H54 (cell line): ENCODE data around the gene TCF7L1.

Source experiments
- DNase-seq: peaks from one replicate; pipeline ENCODE4 v3.0.0; 2011; ENCODE audit warnings: low spot score, mixed read lengths; ENCODE audit not compliant: insufficient read length
- FAIRE-seq: peaks from 3 replicates; lab custom pipeline; 2011; peaks lifted over from hg19 to GRCh38; lab: Jason Lieb, UNC
- POLR2A ChIP-seq: IDR thresholded peaks from 2 replicates; pipeline ENCODE4 v1.6.1; 2011; ENCODE audit warnings: low read depth, mild to moderate bottlenecking, low read length

Gene TCF7L1

DNA sequence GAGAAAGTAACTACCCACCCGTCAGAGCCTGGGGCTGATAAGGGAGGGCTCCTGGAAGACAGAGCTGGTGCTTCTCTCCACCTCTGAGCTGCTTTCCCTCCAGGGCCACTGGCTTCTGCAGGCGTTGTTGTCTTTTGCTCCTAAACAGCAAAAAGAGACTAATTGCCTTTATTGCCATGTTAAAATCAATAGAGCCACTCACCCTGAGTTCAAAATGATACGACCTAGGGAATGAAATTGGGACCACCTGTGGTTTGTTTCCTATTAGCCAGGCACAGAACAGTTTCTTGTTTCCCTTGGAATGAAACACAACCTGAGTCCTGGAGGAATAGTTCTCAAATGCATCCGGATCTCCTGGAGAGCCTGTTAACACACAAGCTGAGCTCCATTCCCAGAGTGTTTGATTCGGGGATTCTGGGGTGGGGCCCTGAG, 45.8 kb downstream of the TCF7L1 start:
- FAIRE-seq = no peak
- no peak for TF ChIP-seq POLR2A
- no peak for DNase-seq

DNA sequence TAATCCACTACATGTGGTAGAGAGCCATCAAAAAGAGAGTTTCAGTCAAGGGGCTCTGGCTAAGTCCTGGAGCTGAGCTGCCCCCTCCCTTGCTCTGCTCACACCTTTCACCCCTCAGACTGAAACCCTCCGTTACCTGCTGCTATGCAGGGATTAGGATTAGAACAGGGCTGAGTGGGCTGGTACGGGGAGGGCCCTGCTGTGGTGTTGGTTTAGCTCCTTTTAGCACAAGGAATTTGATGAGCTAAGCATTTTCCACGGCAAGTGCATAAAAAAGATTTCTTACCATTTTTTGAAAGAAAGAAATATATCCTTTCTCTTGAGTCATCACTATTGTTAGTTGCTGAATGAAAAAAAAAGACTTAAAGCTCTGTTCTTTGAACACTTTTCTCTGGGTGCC, 46.3 kb downstream of the TCF7L1 start:
- TF ChIP-seq POLR2A = no peak

DNA sequence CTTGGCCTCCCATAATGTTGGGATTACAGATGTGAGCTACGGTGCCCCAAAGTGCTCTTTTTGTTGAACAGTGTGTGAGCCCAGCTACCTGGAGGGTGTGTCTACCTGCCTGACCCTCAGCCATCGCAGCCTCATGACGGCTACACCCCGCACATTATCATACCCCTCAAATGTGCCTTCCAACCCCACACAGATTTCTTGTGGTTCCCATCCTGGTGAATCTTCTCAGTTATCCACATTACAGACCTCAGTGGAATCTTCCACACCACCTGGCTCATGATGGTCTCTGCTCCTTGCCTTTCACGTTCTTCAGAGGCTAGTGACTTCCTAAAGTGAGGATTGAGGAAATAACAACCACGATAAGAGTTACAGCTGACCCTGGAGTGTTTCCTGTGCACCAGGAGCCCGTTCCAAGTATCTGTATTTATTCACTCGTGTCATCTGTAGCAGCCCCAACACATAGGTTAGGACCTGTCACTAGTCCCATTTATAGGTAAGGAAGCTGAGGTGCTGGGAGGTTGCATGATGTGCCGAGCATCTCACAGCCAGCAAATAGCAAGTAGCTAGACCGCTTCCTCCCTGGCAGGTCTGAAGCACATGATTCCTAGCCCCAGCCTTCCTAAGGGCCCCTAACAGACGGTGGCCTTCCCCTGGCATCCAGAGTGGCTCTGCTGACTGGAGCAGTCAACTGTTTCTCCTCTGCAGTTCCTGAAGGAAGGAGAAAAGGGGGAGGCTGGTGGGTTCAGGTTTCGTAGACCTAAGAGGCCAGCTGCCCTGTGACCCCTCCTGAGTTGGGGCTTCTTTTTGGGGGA, 47.3 kb downstream of the TCF7L1 start:
- FAIRE-seq (no peak), DNase-seq (no peak)
- TF ChIP-seq POLR2A = no peak

More for the DNA sequence above, 46.3 kb downstream of the TCF7L1 start:
- DNase-seq (no peak), FAIRE-seq (no peak)

DNA sequence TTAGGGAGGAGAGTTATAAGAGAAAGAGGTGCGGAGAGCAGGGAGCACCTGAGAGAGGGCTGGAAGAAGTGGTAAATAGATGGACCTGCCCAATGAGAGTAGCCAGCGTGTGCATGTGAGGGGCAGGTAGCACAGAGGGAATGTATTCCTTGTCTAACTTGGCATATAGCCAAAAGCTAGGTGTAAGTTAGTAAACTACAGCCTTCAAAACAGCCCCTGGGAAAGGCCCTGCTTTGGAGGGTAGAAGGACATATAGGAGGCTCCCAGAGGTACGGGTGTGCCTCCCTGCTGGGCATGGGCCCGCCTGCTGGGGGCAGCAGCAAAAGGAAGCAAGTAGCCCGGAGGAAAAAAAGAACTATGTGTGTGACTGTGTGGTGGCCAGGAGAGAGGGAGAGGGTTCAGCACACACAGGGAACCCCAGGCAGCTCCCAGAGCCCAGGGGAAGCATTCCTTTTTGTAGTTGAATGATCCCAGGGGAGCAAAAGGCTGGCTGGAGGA, 48.0 kb downstream of the TCF7L1 start:
- FAIRE-seq (no peak), DNase-seq (no peak)
- no peak for TF ChIP-seq POLR2A

DNA sequence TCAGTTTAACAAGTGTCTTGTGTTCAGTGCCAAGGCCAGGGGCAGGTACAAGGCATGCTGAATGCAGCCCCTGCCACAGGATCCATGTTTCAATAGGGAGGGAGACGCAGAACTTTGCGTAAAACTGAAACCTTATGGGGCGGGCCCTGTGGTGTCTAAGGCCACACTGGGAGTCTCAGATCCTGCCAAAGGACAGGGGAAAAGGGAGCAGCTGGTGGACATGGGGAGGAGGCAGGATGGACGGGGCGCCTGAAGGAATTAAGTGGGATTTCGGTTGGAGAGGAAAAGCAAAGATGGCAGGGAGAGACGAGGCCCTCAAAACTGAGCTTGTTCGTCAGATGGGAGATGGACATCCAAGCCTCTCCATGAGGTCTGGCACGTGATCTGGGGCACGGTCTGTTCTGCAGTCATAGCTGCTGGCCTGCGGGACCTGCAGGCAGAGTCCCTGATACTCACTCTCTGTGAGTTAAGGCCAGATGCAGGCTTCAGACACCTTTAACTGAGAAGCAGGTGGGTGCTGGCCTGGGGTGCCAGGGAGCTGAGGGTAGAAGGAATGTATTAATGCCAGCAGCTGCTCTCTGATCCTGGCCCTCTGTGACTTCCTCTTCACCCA, 48.8 kb downstream of the TCF7L1 start:
- DNase-seq (no peak), FAIRE-seq (no peak)
- no peak for TF ChIP-seq POLR2A

DNA sequence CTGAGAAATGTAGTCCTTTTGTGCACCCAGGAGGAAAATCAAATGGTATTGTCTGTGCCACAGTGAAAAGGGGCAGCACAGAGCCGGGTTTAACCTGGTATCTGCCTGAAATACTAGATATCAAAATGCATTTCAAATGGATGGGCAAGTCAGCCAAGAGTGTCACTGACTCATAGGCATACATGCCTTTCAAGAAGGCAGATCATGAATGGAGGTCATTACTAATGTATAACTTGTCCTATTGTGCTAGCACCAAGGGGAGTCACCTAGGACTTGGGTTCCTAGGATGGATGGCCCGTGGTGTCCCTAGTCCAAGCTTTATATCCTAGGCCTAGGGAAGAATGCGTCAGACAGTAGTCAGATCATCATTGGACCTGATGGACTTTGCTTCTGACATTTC, 49.9 kb downstream of the TCF7L1 start:
- FAIRE-seq (no peak), DNase-seq (no peak)
- TF ChIP-seq POLR2A = no peak

DNA sequence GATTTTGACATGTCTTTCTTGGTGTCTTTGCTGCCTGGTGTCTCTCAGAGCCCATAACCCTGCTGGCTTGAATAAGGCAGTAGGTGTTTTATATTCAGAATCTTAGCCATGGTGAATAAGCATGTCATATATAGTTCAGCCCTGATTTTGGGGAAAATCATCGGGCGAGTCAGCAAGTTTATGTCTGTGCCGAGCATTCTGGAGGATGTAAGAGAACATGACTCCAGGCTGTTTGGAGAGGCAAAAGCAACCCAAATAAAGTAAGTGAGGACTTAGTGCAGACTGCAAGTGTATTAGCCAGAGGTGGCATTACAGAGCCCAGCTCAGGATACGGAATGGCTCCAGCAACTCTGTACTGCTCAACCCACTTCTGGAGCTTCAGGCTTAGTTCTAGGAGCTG, 50.3 kb downstream of the TCF7L1 start:
- no peak for TF ChIP-seq POLR2A
- DNase-seq = no peak
- no peak for FAIRE-seq

DNA sequence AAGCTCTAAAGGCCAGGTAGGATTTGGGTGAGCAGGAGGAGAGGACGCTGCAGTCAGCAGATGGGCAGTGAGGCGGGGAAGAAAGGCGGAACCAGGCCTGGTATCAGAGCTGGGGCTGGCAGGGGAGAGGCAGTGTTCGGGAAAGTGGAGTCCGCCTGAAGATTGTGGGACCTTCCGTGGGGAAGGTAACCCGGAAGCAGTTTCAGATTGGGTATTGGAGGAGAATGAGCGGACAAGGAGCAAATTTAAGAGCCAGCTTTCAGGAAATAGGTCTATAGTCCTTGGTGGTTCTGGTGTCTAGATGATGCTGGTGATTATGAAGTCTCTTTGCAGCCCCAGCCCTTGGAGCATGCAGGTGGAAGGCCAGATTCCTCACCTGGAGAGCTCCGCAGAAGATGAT, 51.0 kb downstream of the TCF7L1 start:
- no peak for DNase-seq
- TF ChIP-seq POLR2A = no peak
- FAIRE-seq = no peak

DNA sequence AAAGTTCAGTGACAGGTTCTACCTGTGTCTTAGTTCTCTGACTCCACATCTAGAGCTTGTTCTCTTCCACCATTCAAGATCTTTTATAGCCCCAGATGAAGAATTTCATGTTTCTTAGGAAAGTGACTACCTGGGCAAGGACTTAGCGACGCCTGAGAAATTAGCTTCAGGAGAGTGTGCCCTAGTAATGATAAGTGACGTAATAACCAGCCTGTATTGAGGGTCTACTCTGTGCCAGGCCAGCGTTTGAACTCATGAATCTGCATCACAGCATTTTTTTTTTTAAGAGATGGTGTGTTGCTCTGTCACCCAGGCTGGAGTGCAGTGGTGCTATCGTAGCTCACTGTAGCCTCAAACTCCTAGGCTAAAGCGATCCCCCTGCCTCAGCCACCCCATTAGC, 51.8 kb downstream of the TCF7L1 start:
- no peak for TF ChIP-seq POLR2A
- DNase-seq (no peak), FAIRE-seq (no peak)

DNA sequence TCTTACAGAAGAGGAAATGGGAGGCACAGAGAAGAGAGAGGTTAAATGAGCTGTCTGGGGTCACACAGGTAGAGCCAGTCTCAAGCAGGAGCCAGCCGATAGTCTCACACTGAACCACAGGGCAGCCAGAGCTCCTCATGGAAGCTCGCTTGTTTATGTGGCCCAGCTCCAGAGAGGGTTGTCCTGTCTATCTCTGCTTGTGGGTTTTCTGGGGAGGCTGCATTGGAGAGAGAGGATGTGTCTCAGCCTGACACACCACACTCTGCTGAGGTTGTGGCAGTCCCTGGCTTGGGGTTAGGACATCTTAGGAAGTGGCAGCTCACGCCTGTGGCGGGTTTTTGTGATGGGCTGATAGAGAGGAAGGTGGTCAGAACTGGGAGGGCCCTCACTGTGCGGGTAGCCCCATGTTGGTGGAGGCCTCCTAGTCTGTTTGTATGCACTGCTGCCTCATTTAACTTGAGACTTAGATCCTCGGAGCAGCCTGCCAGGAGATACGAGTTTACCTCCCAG, 52.3 kb downstream of the TCF7L1 start:
- DNase-seq (no peak), FAIRE-seq (no peak)
- TF ChIP-seq POLR2A = no peak

DNA sequence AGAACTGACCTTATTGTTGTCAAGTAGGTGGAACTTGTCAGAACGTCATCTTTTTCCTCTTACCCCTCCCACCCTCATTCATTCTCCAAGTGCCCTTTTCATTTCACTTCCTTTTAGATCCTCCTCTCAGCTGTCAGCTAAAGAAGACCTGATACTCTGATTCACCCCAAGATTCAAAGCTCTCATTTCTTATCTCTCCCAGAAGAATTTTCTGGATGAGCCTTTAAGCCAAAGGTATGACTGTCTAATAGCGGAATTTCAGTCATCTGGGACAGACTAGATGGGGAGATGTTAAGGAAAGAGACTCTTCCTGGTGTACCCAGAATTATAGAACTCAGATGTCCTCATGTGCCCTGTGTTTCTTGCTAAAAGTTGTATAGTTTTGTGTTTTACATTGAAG, 53.9 kb downstream of the TCF7L1 start:
- no peak for TF ChIP-seq POLR2A
- DNase-seq (no peak), FAIRE-seq (no peak)

DNA sequence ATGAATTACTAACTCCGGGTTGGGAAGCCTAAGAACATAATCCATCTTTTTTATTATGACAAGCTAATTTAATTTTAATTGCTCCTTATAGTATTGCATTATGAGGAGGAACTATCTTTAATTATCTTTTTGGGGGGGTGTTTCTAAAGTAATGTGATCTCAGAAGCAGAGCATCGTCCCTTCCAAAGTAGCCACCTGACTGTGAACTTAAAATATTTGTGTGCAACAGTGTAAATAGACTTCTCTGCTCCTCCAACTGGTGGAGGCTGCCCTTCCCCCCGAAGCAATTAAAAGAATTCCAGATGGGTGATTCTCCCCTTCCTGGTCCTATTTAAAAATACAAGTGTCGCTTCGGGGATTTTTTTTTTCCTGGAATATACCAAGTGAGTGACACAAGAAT, 55.7 kb downstream of the TCF7L1 start:
- DNase-seq = no peak
- FAIRE-seq = no peak
- no peak for TF ChIP-seq POLR2A

DNA sequence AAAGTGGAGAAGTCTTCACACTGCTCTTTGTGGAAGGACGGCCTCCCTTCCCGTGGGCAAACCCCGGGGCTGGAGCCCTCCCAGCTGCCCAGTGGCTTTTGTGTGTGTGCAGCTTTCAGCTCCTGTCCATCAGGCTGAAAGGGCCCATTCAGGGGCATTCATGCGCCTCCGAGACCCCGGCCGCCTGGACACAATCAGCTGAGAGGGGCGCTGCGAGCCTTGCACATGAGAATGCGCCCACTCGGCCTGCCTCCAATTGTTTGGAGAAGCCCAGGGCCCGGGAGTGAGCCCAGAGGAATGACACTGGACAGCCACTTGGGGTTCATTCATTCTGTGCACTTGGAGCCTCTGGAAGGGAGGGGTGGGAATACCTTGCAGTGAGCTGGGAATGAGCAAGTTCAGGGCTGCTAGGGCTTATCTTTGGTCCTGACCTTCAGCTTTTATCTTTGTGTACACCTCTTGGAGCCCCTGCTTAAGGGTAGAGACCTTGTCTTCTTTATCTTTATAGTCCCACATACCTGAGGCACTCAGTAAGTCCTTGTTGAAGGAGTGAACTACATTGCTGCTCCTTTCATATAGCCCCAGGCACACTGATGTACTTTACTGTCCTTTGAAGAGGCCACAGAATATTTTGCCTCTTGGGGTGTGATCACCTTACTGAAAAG, 56.5 kb downstream of the TCF7L1 start:
- FAIRE-seq (no peak), DNase-seq (no peak)
- TF ChIP-seq POLR2A = no peak

DNA sequence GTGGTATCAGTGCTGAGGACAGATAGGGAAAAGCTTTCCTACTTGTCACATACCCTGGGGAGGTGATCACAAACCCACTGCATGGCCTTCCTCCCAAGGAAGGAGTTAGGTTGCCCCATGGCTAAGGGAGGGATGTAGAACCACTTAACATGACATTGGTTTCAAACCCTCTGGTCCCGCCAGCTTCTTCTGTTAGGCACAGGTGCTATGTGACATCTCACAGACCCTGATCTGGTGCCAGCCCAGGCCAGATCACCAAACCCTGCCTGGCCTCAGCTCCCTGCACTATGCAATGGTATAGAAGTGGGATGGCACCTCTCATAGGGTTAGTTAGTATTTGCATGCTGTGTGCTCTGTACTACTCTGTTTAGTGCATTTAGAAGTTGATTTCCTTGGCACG, 58.0 kb downstream of the TCF7L1 start:
- no peak for FAIRE-seq
- TF ChIP-seq POLR2A = no peak

More for the DNA sequence above, 58.0 kb downstream of the TCF7L1 start:
- DNase-seq = no peak
